Cardiac atrium fibroblast (primary cell): ENCODE data around the gene SLC5A7. TPM values are rescaled to one million over a fixed set of nuclear protein-coding genes. Genes with fewer than 3 reads are reported as not detected.

ENCODE experiments used
- total RNA-seq: library from RNA; depleted of rRNA; stranded (reverse); fragments of >200 nt; gene quantifications from 2 replicates; pipeline ENCODE4 v1.2.3, GENCODE V29; 2015

Gene SLC5A7
- total RNA-seq: not detected in 2 replicates

GRCh38 chr2:107986278-107987217 lies at the start of gene SLC5A7:
SLC5A7 (plus strand) TSS chr2:107986524; CDS start chr2:107988156, 1,632 bp downstream.

Other genes starting within 250 kb of the SLC5A7 start
- gene RGPD4, start 159.6 kb upstream of the SLC5A7 start, total RNA-seq: not detected in 2 replicates